ENCODE measurements around the gene KCNAB2. TPM values are rescaled to one million over a fixed set of nuclear protein-coding genes. Genes with fewer than 3 reads are reported as not detected.

Gene KCNAB2
- total RNA-seq, 1 donor from 2014 or later = 3.1 TPM

DNA sequence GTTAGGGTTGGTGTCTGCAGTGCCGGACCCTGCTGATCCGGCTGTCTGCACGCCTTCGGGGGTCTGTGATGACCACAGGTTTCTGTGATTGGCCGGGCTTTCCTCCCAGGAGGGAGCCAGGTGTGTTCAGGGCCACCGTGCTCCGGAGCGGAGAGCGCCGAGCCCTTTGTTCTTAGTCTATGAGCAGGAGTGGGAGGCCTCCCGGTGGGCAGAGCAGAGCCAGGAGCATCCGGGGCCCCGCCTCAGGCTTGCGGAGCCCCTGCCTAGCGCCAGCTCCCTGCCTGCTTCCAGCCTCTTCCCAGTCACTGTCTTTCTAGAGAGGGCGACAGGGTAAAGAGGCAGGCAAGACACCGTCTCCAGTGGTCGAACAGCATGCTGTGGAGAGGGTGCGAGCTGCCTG, 31.8 kb downstream of the KCNAB2 start:
- H3K27me3 ChIP-seq (ENCODE audit: insufficient read depth, low read length) = peaks cover 18% of the 10 kb centered on the region
- H3K9ac ChIP-seq (ENCODE audit: low read length) = no peak overlapping the region
- H2AFZ ChIP-seq (ENCODE audit: low read depth, low read length) = no peak overlapping the region

DNA sequence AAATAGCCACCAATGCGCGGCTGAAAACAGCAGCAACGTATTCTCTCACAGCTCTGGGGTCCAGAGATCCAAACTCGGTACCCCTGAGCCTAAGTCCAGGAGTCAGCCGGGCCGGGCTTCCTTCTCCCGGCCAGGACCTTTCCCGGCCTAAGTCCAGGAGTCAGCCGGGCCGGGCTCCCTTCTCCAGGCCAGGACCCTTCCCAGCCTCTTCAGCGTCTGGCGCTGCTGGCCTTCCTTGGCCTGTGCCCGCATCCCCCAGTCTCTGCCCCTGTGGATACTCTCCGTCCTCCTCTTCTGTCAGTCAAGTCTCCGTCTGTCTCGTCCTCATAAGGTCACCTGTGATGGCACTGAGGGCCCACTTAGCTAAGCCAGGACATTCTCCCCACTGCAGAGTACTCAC, 32.2 kb downstream of the KCNAB2 start:
- Histone ChIP-seq H3K36me3 (ENCODE audit: insufficient read depth, low read length) (no peaks in the 10 kb centered on the region), H3K9me3 (ENCODE audit: insufficient read depth, low read depth, low read length) (no peaks in the 10 kb centered on the region), H4K20me1 (ENCODE audit: insufficient read depth, low read length) (no peaks in the 10 kb centered on the region), H3K4me2 (ENCODE audit: low read length) (no peak overlapping the region), H3K4me1 (ENCODE audit: insufficient read depth, low read length) (no peaks in the 10 kb centered on the region), H3K4me3 (ENCODE audit: insufficient read depth, low read depth, low read length) (no peak overlapping the region), H3K27ac (ENCODE audit: low read depth, low read length) (no peak overlapping the region), H3K27me3 (ENCODE audit: insufficient read depth, low read length) (peaks cover 18% of the 10 kb centered on the region), H2AFZ (ENCODE audit: low read depth, low read length) (no peak overlapping the region), H3K79me2 (ENCODE audit: insufficient read depth, low read length) (no peaks in the 10 kb centered on the region), H3K9ac (ENCODE audit: low read length) (no peak overlapping the region)
- Mint-ChIP-seq H3K4me1 (ENCODE audit: low read depth, unreplicated experiment) (peaks cover 8% of the 10 kb centered on the region), H3K36me3 (ENCODE audit: low read depth, unreplicated experiment) (peaks cover 3% of the 10 kb centered on the region), H3K4me3 (ENCODE audit: unreplicated experiment) (no peak overlapping the region), H3K27me3 (ENCODE audit: low read depth, unreplicated experiment) (peaks cover 22% of the 10 kb centered on the region), H3K9me3 (ENCODE audit: unreplicated experiment) (no peaks in the 10 kb centered on the region), H3K27ac (ENCODE audit: unreplicated experiment) (no peak overlapping the region)
- DNase-seq (ENCODE audit: low read depth) (no peak), FAIRE-seq (no peak)
- TF ChIP-seq EZH2 (IDR thresholded peaks at IDR 0.05; ENCODE audit: insufficient read depth, low read length) = no peak
- TF ChIP-seq, protein P1, sequence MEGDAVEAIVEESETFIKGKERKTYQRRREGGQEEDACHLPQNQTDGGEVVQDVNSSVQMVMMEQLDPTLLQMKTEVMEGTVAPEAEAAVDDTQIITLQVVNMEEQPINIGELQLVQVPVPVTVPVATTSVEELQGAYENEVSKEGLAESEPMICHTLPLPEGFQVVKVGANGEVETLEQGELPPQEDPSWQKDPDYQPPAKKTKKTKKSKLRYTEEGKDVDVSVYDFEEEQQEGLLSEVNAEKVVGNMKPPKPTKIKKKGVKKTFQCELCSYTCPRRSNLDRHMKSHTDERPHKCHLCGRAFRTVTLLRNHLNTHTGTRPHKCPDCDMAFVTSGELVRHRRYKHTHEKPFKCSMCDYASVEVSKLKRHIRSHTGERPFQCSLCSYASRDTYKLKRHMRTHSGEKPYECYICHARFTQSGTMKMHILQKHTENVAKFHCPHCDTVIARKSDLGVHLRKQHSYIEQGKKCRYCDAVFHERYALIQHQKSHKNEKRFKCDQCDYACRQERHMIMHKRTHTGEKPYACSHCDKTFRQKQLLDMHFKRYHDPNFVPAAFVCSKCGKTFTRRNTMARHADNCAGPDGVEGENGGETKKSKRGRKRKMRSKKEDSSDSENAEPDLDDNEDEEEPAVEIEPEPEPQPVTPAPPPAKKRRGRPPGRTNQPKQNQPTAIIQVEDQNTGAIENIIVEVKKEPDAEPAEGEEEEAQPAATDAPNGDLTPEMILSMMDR (IDR thresholded peaks at IDR 0.05; ENCODE audit: insufficient read depth, low read depth, low read length) = no peak

More for the DNA sequence above, 31.8 kb downstream of the KCNAB2 start:
- Mint-ChIP-seq H3K27me3 (ENCODE audit: low read depth, unreplicated experiment) (peaks cover 19% of the 10 kb centered on the region), H3K9me3 (ENCODE audit: unreplicated experiment) (no peaks in the 10 kb centered on the region), H3K4me1 (ENCODE audit: low read depth, unreplicated experiment) (peaks cover 8% of the 10 kb centered on the region), H3K4me3 (ENCODE audit: unreplicated experiment) (no peak overlapping the region), H3K36me3 (ENCODE audit: low read depth, unreplicated experiment) (peaks cover 3% of the 10 kb centered on the region), H3K27ac (ENCODE audit: unreplicated experiment) (no peak overlapping the region)
- Histone ChIP-seq H3K27ac (ENCODE audit: low read depth, low read length) (no peak overlapping the region), H3K9me3 (ENCODE audit: insufficient read depth, low read depth, low read length) (no peaks in the 10 kb centered on the region), H3K79me2 (ENCODE audit: insufficient read depth, low read length) (no peaks in the 10 kb centered on the region), H3K36me3 (ENCODE audit: insufficient read depth, low read length) (no peaks in the 10 kb centered on the region), H3K4me1 (ENCODE audit: insufficient read depth, low read length) (no peaks in the 10 kb centered on the region), H4K20me1 (ENCODE audit: insufficient read depth, low read length) (no peaks in the 10 kb centered on the region), H3K4me2 (ENCODE audit: low read length) (no peak overlapping the region), H3K4me3 (ENCODE audit: insufficient read depth, low read depth, low read length) (no peak overlapping the region)
- no peak for TF ChIP-seq EZH2 (IDR thresholded peaks at IDR 0.05; ENCODE audit: insufficient read depth, low read length)
- TF ChIP-seq, protein P1 (IDR thresholded peaks at IDR 0.05; ENCODE audit: insufficient read depth, low read depth, low read length) = no peak
- DNase-seq (ENCODE audit: low read depth) (no peak), FAIRE-seq (no peak)

DNA sequence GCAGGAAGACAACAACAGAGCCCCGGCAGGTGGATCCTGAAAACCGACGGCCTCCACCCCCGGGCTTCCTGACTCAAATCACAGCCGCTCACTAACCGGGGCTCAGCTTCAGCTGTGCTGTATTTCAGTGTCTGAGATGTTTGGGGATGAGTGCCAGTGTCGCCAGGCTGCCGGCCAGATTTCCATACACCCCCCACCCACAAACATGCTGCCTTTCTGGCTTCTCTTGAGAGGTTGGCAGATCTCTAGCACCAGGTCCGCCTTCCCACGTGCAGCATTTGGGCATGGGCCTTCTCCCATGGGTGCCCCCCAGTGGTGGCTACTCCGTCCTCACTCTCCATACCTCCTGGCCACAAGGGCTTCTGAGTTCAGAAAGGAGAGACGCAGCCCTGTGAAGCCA, 34.8 kb downstream of the KCNAB2 start:
- H3K36me3 Mint-ChIP-seq (ENCODE audit: low read depth, unreplicated experiment) = no peaks in the 10 kb centered on the region
- H3K79me2 ChIP-seq (ENCODE audit: insufficient read depth, low read length) = no peaks in the 10 kb centered on the region
- H4K20me1 ChIP-seq (ENCODE audit: insufficient read depth, low read length) = no peaks in the 10 kb centered on the region
- DNase-seq (ENCODE audit: low read depth) (no peak), FAIRE-seq (no peak)
- H3K4me1 ChIP-seq (ENCODE audit: insufficient read depth, low read length) = no peaks in the 10 kb centered on the region
- no peak overlapping the region for H3K4me3 Mint-ChIP-seq (ENCODE audit: unreplicated experiment)
- no peak overlapping the region for H2AFZ ChIP-seq (ENCODE audit: low read depth, low read length)
- H3K27me3 Mint-ChIP-seq (ENCODE audit: low read depth, unreplicated experiment) = peaks cover 28% of the 10 kb centered on the region
- no peaks in the 10 kb centered on the region for H3K36me3 ChIP-seq (ENCODE audit: insufficient read depth, low read length)
- no peak overlapping the region for H3K4me3 ChIP-seq (ENCODE audit: insufficient read depth, low read depth, low read length)
- no peak overlapping the region for H3K4me2 ChIP-seq (ENCODE audit: low read length)
- no peak overlapping the region for H3K27ac Mint-ChIP-seq (ENCODE audit: unreplicated experiment)
- H3K27ac ChIP-seq (ENCODE audit: low read depth, low read length) = no peak overlapping the region
- no peak for TF ChIP-seq EZH2 (IDR thresholded peaks at IDR 0.05; ENCODE audit: insufficient read depth, low read length)
- no peaks in the 10 kb centered on the region for H3K9me3 Mint-ChIP-seq (ENCODE audit: unreplicated experiment)
- H3K4me1 Mint-ChIP-seq (ENCODE audit: low read depth, unreplicated experiment) = peaks cover 9% of the 10 kb centered on the region
- H3K9me3 ChIP-seq (ENCODE audit: insufficient read depth, low read depth, low read length) = no peaks in the 10 kb centered on the region
- H3K9ac ChIP-seq (ENCODE audit: low read length) = no peak overlapping the region
- H3K27me3 ChIP-seq (ENCODE audit: insufficient read depth, low read length) = peaks cover 18% of the 10 kb centered on the region

Measured in astrocyte (in vitro differentiated cells and primary cell).